ENCODE results near the gene P2RY8.
"Not testable (repeated sequence)": the region's sequence is repeated elsewhere in the genome, so short reads cannot be mapped to it uniquely, and the experiment has no call there.

P2RY8 gene

DNA sequence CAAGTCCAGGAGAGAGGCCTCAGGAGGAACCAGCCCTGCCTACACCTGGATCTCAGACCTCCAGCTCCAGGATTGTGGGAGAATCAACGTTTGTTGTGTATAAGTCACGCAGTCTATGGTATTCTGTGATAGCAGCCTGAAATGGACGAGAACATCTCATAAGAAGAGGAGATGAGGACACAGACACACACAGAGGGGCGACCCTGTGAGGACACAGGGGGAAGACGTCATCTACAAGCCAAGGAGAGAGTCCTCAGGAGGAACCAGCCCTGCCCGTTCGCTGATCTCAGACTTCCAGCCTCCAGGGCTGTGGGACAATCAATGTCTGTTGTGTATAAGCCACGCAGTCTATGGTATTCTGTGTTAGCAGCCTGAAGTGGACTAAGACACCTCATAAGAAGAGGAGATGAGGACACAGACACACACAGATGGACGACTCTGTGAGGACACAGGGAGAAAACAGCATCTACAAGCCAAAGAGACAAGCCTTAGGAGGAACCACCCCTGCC is 20.3 kb downstream of the P2RY8 start:
- no peak for DNase-seq

GRCh38 chrX:1511829-1512228 is 25.2 kb downstream of the P2RY8 start:
- DNase-seq = no peak

GRCh38 chrX:1511150-1511549 is 25.8 kb downstream of the P2RY8 start:
- DNase-seq = no peak

- no peak for DNase-seq
Measured at GRCh38 chrX:1507511-1508463, 29.2 kb downstream of the P2RY8 start.

DNA sequence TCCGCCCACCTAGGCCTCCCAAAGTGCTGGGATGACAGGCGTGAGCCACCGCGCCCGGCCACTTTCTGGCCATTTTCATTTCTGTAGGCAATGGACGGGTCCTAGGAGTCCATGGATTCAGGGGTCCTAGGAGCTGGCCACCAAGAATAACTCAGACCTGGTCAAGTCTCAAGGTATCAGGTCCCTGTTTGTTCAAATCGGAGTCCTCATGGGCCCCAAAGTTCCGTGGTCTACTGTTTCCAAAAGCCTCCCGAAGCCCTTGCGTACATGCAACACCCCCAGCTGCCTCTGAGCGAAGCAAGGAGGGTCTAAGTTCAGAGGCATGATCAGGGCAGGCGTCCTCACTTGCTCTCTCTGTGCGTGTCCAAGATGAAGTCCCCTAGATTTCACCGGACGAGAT is 30.1 kb downstream of the P2RY8 start:
- no peak for DNase-seq

GRCh38 chrX:1502853-1503252 is 34.1 kb downstream of the P2RY8 start:
- DNase-seq = no peak

DNA sequence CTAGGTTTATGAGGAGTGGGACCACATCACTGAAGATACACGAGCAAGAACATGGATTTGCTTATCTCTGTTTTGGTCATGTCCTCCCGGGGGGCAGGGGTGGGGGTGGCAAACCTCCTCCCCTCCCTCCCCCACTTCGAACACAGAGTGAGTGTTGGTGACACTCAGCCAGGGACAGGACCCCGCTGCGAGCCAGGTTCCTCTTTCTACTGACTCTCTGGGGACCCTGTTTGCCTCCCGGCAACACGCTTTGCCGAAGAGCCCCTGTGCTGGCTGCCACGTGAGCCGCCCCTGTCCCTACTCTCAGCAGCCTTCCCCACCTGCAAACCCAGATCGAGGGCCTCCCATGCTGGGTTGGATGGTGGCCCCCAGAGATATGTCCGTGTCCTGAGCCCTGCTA is 34.7 kb downstream of the P2RY8 start:
- DNase-seq = no peak

DNA sequence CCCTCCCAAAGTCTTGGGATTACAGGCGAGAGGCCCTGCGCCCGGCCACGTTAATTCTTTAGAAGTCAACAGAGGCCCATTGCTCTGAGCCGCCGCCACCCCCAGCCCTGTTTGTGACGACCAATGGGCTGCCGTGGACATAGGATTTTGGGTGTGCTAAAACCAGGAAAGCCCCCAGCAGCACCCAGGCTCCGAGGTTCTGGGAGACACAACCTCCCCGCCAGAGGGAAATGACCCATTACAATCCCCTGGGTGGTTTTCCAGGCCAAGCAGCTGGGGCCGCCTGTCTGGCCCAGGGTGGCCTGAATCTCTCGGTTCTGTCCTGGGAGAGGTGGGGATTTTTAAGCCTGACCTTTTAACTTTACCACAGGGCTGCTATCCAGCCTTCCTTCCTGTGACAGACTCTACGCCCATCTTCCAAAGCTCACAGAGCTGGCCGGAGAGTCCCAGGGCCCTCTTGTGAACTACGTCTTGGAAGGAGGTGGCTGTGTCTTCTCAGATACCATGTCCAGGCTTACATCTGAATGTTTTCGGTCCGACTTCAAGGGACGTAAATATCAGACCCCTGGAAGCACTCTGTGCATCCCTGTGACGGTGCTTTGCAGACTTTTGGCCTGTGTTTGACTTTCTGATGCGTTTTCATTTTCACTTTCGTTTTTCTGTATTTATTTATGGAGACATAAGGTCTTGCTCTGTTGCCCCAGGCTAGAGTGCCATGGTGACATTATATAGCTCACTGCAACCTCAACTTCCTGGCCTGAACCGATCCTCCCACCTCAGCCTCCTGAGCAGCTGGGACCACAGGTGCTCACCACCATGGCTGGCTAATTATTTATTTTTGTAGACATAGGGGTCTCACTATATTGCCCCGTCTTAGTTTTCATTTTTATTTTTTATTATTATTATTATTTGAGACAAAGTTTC is 36.0 kb downstream of the P2RY8 start:
- DNase-seq = no peak

GRCh38 chrX:1496076-1496475 is 40.9 kb downstream of the P2RY8 start:
- no peak for DNase-seq

DNA sequence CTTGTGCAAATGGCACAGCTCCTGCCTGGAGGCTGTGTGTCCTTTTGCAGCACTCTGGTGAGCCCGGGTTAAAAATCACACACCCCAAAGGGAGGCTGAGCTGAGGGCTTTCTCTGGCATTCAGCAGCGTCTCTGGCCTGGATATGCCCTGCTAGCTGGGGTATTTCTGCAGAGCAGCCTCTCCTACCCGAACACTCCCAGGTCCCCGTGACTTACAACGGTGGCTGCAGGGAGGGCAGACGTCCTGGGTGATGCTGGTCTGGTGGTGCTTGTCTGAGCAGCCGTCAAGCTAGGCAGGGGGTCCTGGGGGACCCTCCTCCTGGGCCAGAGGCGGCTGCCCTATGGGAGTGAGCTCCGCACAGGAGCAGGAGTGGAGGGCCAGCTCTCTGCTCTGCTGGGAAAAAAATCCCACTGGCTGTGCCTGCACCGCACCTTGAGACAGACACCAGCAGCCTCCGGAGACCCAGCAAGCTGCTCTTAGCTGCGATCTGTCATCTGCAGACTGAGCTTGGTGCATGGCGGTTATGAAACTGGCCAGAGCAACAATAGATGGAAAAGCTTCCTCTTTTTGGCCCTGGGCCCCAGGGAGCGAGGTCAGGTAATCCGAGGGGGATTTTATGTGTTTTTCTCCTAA is 43.0 kb downstream of the P2RY8 start:
- DNase-seq = no peak

GRCh38 chrX:1493412-1493811 is 43.6 kb downstream of the P2RY8 start:
- DNase-seq = no peak

DNA sequence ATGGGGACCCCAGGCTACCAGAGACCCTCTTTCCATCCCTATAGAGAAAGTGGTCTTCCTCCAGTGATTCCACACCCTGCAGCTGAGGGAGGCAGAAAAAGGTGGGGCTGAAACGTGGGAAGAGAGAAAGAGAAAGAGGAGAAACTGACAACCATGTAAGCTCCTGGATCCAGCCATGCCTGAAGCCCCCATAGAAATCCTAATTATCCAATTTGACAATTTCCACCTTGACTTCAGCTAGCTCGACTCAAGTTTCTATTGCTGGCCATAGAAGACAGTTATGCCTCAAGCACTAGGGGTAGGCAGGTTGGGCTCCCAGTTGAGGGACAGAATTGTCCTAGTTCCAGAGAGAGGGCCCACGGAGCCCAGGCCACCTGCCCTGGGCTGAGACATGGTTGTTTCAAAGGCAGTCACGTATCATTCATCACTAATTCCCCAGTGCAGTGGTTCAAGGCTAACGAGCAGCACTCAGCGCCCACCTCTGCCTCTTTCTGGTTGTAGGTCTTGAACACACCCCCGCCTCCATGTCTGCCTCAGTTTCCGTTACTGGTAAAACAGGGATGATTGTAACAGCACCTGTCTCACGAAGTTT is 44.5 kb downstream of the P2RY8 start:
- no peak for DNase-seq

DNA sequence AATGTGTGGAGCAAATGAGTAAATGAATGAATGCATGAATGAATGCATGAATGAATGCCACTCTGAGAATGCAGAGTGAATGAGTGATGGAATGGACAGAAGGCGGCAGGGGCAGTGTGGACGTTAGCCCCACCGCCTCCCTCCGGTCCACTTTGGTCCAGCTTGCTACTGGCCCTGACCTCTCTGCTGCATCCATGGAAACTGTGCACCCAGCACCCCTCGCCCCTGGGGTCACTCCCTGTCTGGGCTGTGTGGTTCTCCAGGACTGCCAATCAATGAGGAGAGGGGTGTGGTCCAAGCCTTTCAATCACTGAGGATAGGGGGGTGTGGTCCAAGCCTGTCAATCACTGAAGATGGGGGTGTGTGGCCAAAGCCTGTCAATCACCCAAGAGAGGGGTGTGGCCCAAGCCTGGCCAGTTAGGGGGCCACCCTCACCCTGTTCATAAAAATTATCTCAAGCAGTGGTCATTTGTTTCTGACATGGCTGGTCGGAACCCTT is 45.1 kb downstream of the P2RY8 start:
- no peak for DNase-seq

- DNase-seq = not testable (repeated sequence)
Measured at GRCh38 chrX:1491248-1491647, 45.7 kb downstream of the P2RY8 start.

GRCh38 chrX:1490723-1491122 is 46.3 kb downstream of the P2RY8 start:
- not testable (repeated sequence) for DNase-seq

- DNase-seq = not testable (repeated sequence)
Measured at GRCh38 chrX:1489354-1489753, 47.6 kb downstream of the P2RY8 start.

- DNase-seq = no peak
Measured at GRCh38 chrX:1488745-1489144, 48.2 kb downstream of the P2RY8 start.

DNA sequence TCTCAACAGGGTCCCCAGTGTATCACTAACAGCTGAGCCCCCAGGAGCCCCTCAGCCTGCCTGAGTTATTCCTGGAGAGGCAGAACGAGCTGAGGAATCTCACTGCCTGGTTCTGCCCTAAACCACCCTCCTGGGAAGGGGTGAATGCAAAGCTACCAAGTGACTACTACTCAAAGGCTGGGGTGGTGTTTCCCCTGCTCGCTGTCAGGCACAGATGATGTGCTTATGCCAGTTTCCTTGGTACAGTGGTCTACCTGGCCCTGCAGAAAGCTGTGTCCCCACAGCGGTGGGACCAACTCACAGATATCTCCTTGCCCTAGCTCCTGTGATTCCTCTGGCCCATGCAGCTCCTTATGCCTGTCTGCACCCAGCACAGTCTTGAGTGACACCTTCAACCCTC is 48.8 kb downstream of the P2RY8 start:
- no peak for DNase-seq

- no peak for DNase-seq
Measured at GRCh38 chrX:1487401-1487800, 49.6 kb downstream of the P2RY8 start.

DNA sequence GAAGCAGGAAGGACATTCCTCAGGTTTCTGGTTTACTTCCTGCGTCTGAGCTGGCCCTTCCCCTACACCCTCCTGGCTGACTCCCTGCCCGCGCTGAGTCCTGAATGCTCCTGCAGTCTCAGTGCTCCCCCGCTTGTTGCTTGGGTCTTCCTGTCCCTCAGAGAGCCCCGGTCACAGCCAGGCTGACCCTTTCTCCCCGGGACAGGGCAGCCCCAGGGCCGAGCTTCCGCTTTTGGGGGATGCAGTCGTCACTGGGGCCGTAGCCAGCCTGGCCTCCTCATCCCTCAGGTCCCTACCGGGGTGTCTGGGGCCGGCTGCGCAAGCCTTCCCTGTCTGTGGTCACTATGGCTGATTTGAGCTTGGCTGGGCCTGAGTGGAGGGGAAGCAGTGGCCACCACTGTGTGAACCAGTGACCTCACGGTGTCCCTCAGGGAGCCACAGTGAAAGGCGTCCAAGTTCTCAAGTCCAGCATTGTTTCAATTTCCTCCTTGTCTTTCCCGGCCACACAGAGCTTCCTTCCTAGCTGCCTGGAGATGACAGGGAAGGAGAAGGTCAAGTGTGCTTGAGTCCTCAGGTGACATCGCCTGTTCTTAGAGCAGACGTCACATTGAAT is 50.1 kb downstream of the P2RY8 start:
- peak; percentile 5 for DNase-seq

DNA sequence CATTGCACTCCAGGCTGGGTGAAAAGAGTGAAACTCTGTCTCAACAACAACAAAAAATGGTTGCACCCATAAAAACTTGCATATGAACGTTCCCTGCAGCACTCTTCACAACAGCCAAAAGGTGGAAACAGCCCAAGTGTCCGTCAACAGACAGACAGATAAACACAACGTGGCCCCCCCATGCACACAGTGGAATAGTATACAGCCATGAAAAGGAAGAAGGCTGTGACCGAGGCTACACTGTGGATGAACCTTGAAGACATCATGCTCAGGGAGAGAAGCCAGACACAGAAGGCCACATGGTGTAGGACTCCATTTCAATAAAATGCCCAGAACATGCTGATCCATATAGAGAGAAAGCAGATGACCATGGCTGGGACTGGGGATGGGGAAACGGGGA is 50.8 kb downstream of the P2RY8 start:
- no peak for DNase-seq

GRCh38 chrX:1485033-1485432 is 52.0 kb downstream of the P2RY8 start:
- DNase-seq = peak; percentile 6

Data from activated CD4-positive, alpha-beta T cell treated with anti-CD3 and anti-CD28 coated beads for 1 hour (primary cell).